ENCODE measurements around the gene EDC4. TPM values are rescaled to one million over a fixed set of nuclear protein-coding genes. Genes with fewer than 3 reads are reported as not detected.

Gene EDC4
- total and polyA plus RNA-seq, 2 of the 13 experiments (the other 11 are each of a cell fraction or from before 2014, with no cell fraction given), result 51.4 to 59.1 TPM

GRCh38 chr16:67841198-67841815 lies 31.5 kb upstream of the EDC4 start (continued):
- TF ChIP-seq ZNF605 (CRISPR knock-in tag; IDR thresholded peaks at IDR 0.05) (peak; percentile 78; the same call in 1 of the 2 replicates), RFX5 (IDR thresholded peaks at IDR 0.05; ENCODE audit: low read depth, low read length) (no peak), MED8 (CRISPR knock-in tag; IDR thresholded peaks at IDR 0.05; ENCODE audit: insufficient replicate concordance) (no peak), NKX3-1 (CRISPR knock-in tag; IDR thresholded peaks at IDR 0.05) (no peak), ZNF484 (CRISPR knock-in tag; IDR thresholded peaks at IDR 0.05; ENCODE audit: borderline replicate concordance, low read depth) (no peak), ZNF724P (CRISPR knock-in tag; IDR thresholded peaks at IDR 0.05; ENCODE audit: borderline replicate concordance) (no peak), ZKSCAN8 (CRISPR knock-in tag; IDR thresholded peaks at IDR 0.05; ENCODE audit: borderline replicate concordance) (no peak), PAX8 (CRISPR knock-in tag; IDR thresholded peaks at IDR 0.05; ENCODE audit: borderline replicate concordance) (no peak), ZMAT5 (CRISPR knock-in tag; IDR thresholded peaks at IDR 0.05; ENCODE audit: borderline replicate concordance, low read depth) (no peak), MED1 (CRISPR knock-in tag; IDR thresholded peaks at IDR 0.05) (no peak), MATR3 (CRISPR knock-in tag; IDR thresholded peaks at IDR 0.05) (no peak), ATF7 (IDR thresholded peaks at IDR 0.05) (no peak), ATF7 (CRISPR knock-in tag; IDR thresholded peaks at IDR 0.05) (no peak), ZNF496 (CRISPR knock-in tag; IDR thresholded peaks at IDR 0.05; ENCODE audit: insufficient replicate concordance) (no peak), TCF7 (IDR thresholded peaks at IDR 0.05; ENCODE audit: low read depth) (no peak), SCMH1 (CRISPR knock-in tag; IDR thresholded peaks at IDR 0.05; ENCODE audit: borderline replicate concordance) (no peak), SALL1 (CRISPR knock-in tag; IDR thresholded peaks at IDR 0.05) (no peak), ZBTB38 (CRISPR knock-in tag; IDR thresholded peaks at IDR 0.05) (no peak), GATA4 (IDR thresholded peaks at IDR 0.05; ENCODE audit: borderline replicate concordance, low read depth) (peak; percentile 38; the same call in 1 of the 2 replicates), HMG20A (CRISPR knock-in tag; IDR thresholded peaks at IDR 0.05; ENCODE audit: borderline replicate concordance) (no peak), ZNF788 (CRISPR knock-in tag; IDR thresholded peaks at IDR 0.05; ENCODE audit: borderline replicate concordance) (no peak), ZXDC (CRISPR knock-in tag; IDR thresholded peaks at IDR 0.05) (no peak), ZNF235 (CRISPR knock-in tag; IDR thresholded peaks at IDR 0.05; ENCODE audit: borderline replicate concordance) (no peak), GTF3A (CRISPR knock-in tag; conservative IDR thresholded peaks at IDR 0.05) (no peak)
- TF ChIP-seq, protein P1, sequence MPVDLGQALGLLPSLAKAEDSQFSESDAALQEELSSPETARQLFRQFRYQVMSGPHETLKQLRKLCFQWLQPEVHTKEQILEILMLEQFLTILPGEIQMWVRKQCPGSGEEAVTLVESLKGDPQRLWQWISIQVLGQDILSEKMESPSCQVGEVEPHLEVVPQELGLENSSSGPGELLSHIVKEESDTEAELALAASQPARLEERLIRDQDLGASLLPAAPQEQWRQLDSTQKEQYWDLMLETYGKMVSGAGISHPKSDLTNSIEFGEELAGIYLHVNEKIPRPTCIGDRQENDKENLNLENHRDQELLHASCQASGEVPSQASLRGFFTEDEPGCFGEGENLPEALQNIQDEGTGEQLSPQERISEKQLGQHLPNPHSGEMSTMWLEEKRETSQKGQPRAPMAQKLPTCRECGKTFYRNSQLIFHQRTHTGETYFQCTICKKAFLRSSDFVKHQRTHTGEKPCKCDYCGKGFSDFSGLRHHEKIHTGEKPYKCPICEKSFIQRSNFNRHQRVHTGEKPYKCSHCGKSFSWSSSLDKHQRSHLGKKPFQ (CRISPR knock-in tag; IDR thresholded peaks at IDR 0.05; ENCODE audit: insufficient replicate concordance), result no peak
- TF ChIP-seq, protein P2, sequence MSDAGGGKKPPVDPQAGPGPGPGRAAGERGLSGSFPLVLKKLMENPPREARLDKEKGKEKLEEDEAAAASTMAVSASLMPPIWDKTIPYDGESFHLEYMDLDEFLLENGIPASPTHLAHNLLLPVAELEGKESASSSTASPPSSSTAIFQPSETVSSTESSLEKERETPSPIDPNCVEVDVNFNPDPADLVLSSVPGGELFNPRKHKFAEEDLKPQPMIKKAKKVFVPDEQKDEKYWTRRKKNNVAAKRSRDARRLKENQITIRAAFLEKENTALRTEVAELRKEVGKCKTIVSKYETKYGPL (CRISPR knock-in tag; IDR thresholded peaks at IDR 0.05), result no peak
